Keratinocyte (primary cell): ENCODE data around the gene PHAF1. TPM values are rescaled to one million over a fixed set of nuclear protein-coding genes. Genes with fewer than 3 reads are reported as not detected.

ENCODE experiments used
- DNase-seq: peaks from one replicate; pipeline ENCODE4 v3.0.0-alpha.2; 2011; ENCODE audit warnings: low read depth, missing footprints, low spot score
- FAIRE-seq: peaks from 2 replicates; lab custom pipeline; 2011; peaks lifted over from hg19 to GRCh38; lab: Jason Lieb, UNC
- H2AFZ ChIP-seq: 2 replicates; pipeline ENCODE4 v1.6.0; 2012; ENCODE audit warnings: low read length, control low read depth, inconsistent platforms; ENCODE audit not compliant: control insufficient read depth
- H3K27ac ChIP-seq: 2 replicates; pipeline ENCODE4 v1.5.1; 2011; ENCODE audit warnings: low read length; ENCODE audit not compliant: control insufficient read depth, insufficient read depth
- H3K27me3 ChIP-seq: 3 replicates; pipeline ENCODE4 v1.6.0; 2011; ENCODE audit warnings: low read length; ENCODE audit not compliant: control insufficient read depth, insufficient read depth; ENCODE audit errors: extremely low read depth
- H3K36me3 ChIP-seq, 2 experiments: 2 replicates in 1 of 2; 3 replicates in 1 of 2; pipeline ENCODE4 v1.5.1; 2011; ENCODE audit warnings: low read length in 2 of 2, mild to moderate bottlenecking in 1 of 2; ENCODE audit not compliant: control insufficient read depth in 2 of 2, insufficient read depth in 2 of 2; ENCODE audit errors: extremely low read depth in 1 of 2
- H3K4me1 ChIP-seq: 3 replicates; pipeline ENCODE4 v1.5.1; 2011; ENCODE audit warnings: low read length; ENCODE audit not compliant: control insufficient read depth, insufficient read depth; ENCODE audit errors: extremely low read depth
- H3K4me2 ChIP-seq: 3 replicates; pipeline ENCODE4 v1.6.0; 2011; ENCODE audit warnings: low read depth, low read length; ENCODE audit not compliant: control insufficient read depth, insufficient read depth; ENCODE audit errors: extremely low read depth
- H3K4me3 ChIP-seq, 3 experiments: fragments of 200-600 bp in 1 of 3; sonication (generic) in 1 of 3; 2 replicates in 2 of 3; 3 replicates in 1 of 3; pipeline ENCODE4 v1.5.1; 2011 to 2016; ENCODE audit warnings: low read length in 3 of 3, mild to moderate bottlenecking in 3 of 3, control low read depth in 2 of 3, inconsistent platforms in 1 of 3, low read depth in 1 of 3, mixed read lengths in 1 of 3, mixed run types in 1 of 3, moderate library complexity in 1 of 3; ENCODE audit not compliant: control insufficient read depth in 2 of 3, insufficient read depth in 2 of 3; ENCODE audit errors: extremely low read depth in 1 of 3
- H3K79me2 ChIP-seq: 2 replicates; pipeline ENCODE4 v1.6.0; 2012; ENCODE audit warnings: low read length; ENCODE audit not compliant: control insufficient read depth, insufficient read depth
- H3K9ac ChIP-seq: 3 replicates; pipeline ENCODE4 v1.6.0; 2011; ENCODE audit warnings: low read length; ENCODE audit not compliant: control insufficient read depth, insufficient read depth; ENCODE audit errors: extremely low read depth
- H3K9me1 ChIP-seq: 3 replicates; pipeline ENCODE4 v1.6.0; 2011; ENCODE audit warnings: low read length; ENCODE audit not compliant: control insufficient read depth, insufficient read depth; ENCODE audit errors: extremely low read depth
- H3K9me3 ChIP-seq: 2 replicates; pipeline ENCODE4 v1.5.1; 2012; ENCODE audit warnings: low read depth, low read length; ENCODE audit not compliant: control insufficient read depth
- H4K20me1 ChIP-seq: 3 replicates; pipeline ENCODE4 v1.6.0; 2011; ENCODE audit warnings: low read length; ENCODE audit not compliant: control insufficient read depth, insufficient read depth; ENCODE audit errors: extremely low read depth
- EZH2 ChIP-seq: IDR thresholded peaks from one replicate; pipeline ENCODE4 v1.6.1; 2012; ENCODE audit warnings: inconsistent platforms, mild to moderate bottlenecking, low read length, moderate library complexity
- dilution Hi-C: fragments of 300-500 bp; cut with MboI; formaldehyde crosslinking; loops from one replicate; pipeline ENCODE4 v1.7.0; 2020; ENCODE audit warnings: low sequenced_read_pairs; ENCODE audit not compliant: extremely low pct_ligation_motif_present
- polyA plus RNA-seq, 5 experiments: library from polyadenylated mRNA; depleted of rRNA in 3 of 5; stranded (reverse) in 3 of 5; stranded (forward) in 1 of 5; unstranded in 1 of 5; fragments of >200 nt; gene quantifications; 1 replicate in 1 of 5; 2 replicates in 3 of 5; 3 replicates in 1 of 5; pipeline versions ENCODE4 v1.2.1 to v1.2.3, GENCODE V29; 2011 to 2012; ENCODE audit warnings: missing spikeins in 2 of 5, low read depth in 1 of 5, low replicate concordance in 1 of 5
- TF ChIP-seq, protein P1 (sequence below), 3 experiments: IDR thresholded peaks in 1 of 3; conservative IDR thresholded peaks in 1 of 3; optimal IDR thresholded peaks in 1 of 3; 2 replicates in 2 of 3; 3 replicates in 1 of 3; pipeline versions ENCODE3 to v1.5.1; 2011; ENCODE audit warnings: low read length in 3 of 3, mild to moderate bottlenecking in 3 of 3, moderate library complexity in 2 of 3, control low read depth in 1 of 3, inconsistent platforms in 1 of 3; ENCODE audit not compliant: insufficient read depth in 2 of 3; ENCODE audit errors: extremely low read depth in 1 of 3

PHAF1 gene
- polyA plus RNA-seq, 1 donor (not counting 4 experiments of a cell fraction or from before 2014, with no cell fraction given): 26.7 TPM

DNA sequence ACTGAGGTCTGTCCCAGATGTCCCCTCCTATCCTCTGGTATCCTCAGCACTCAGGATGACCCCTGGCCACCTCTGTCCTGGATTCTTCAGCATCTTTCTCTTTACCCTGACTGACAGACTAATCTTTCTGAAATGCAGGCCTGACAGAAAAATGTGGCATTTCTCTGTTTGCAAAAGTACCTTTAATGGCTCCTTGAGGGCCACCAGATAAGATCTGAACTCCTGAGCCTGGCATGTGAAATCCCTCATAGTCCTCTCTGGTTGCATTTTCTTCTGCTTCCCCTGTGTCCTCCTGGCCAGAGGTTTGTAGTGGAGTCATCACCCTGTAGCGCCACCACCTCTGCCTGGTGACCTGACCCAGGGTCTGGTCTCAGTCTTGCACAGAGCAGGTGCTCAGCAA is 87.1 kb downstream of the PHAF1 start:
- Histone ChIP-seq H3K27me3 (no peaks in the 10 kb centered on the region), H3K9ac (no peak overlapping the region), H3K4me3 (no peak overlapping the region), H3K9me1 (peaks cover 4% of the 10 kb centered on the region), H3K79me2 (peaks cover 53% of the 10 kb centered on the region), H3K36me3 (peaks cover 33 to 48% of the 10 kb centered on the region in 2 experiments), H3K27ac (no peak overlapping the region), H3K9me3 (no peaks in the 10 kb centered on the region), H2AFZ (no peak overlapping the region), H3K4me2 (no peak overlapping the region), H3K4me1 (peaks cover 28% of the 10 kb centered on the region), H4K20me1 (peaks cover 4% of the 10 kb centered on the region)
- DNase-seq: no peak
- no peak for FAIRE-seq
- dilution Hi-C loops: no loop called here
- TF ChIP-seq, protein P1, sequence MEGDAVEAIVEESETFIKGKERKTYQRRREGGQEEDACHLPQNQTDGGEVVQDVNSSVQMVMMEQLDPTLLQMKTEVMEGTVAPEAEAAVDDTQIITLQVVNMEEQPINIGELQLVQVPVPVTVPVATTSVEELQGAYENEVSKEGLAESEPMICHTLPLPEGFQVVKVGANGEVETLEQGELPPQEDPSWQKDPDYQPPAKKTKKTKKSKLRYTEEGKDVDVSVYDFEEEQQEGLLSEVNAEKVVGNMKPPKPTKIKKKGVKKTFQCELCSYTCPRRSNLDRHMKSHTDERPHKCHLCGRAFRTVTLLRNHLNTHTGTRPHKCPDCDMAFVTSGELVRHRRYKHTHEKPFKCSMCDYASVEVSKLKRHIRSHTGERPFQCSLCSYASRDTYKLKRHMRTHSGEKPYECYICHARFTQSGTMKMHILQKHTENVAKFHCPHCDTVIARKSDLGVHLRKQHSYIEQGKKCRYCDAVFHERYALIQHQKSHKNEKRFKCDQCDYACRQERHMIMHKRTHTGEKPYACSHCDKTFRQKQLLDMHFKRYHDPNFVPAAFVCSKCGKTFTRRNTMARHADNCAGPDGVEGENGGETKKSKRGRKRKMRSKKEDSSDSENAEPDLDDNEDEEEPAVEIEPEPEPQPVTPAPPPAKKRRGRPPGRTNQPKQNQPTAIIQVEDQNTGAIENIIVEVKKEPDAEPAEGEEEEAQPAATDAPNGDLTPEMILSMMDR (optimal IDR thresholded peaks at IDR 0.05 in 1 of 3, IDR thresholded peaks at IDR 0.05 in 1 of 3, conservative IDR thresholded peaks at IDR 0.05 in 1 of 3; ENCODE audit: extremely low read depth in 1 of 3, insufficient read depth in 2 of 3, low read length in 3 of 3): no peak
- no peak for TF ChIP-seq EZH2

DNA sequence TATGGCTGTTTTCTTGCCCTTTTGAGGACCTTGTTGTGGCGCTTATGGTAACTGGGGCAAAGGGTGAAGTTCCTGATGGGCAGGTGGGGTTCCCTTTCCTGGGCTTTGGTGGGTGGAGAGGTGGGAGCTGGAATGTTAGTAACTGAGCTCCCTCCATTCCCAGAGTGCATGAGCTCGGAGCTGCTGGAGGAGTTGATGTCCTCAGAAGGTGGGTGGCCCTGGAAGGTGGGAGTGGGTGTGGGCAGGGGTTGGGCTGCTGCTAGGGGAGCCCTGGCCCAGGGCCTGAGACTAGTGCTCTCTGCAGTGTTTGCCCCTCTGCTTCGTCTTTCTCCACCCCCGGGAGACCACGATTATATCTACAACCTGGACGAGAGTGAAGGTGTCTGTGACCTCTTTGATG is 88.0 kb downstream of the PHAF1 start:
- H3K36me3 ChIP-seq: peaks cover 40 to 49% of the 10 kb centered on the region in 2 experiments

More for the DNA sequence above, 88.0 kb downstream of the PHAF1 start:
- TF ChIP-seq EZH2: no peak
- TF ChIP-seq, protein P1 (optimal IDR thresholded peaks at IDR 0.05 in 1 of 3, IDR thresholded peaks at IDR 0.05 in 1 of 3, conservative IDR thresholded peaks at IDR 0.05 in 1 of 3; ENCODE audit: extremely low read depth in 1 of 3, insufficient read depth in 2 of 3, low read length in 3 of 3): no peak
- Histone ChIP-seq H3K4me2 (no peak overlapping the region), H4K20me1 (peaks cover 4% of the 10 kb centered on the region), H3K4me1 (peaks cover 28% of the 10 kb centered on the region), H3K9me1 (peaks cover 4% of the 10 kb centered on the region), H2AFZ (no peak overlapping the region), H3K9me3 (no peaks in the 10 kb centered on the region), H3K9ac (no peak overlapping the region), H3K79me2 (peaks cover 46% of the 10 kb centered on the region), H3K27me3 (no peaks in the 10 kb centered on the region), H3K4me3 (no peak overlapping the region), H3K27ac (no peak overlapping the region)
- no peak for FAIRE-seq
- dilution Hi-C loops: no loop called here
- DNase-seq: no peak

Other genes with a start within 250 kb of the PHAF1 start
- 16.5 to 18.5 TPM (median 17.3 TPM) in 3 replicates for gene PDP2, start 229.4 kb upstream of the PHAF1 start, polyA plus RNA-seq
- 0.16 to 2.1 TPM (median 0.45 TPM) in 3 replicates for gene CDH16, start 191.1 kb upstream of the PHAF1 start, polyA plus RNA-seq
- gene RRAD, start 184.4 kb upstream of the PHAF1 start, polyA plus RNA-seq: 0.67 to 12.8 TPM (median 2.7 TPM) in 3 replicates
- gene CIAO2B, start 175.5 kb upstream of the PHAF1 start, polyA plus RNA-seq: 99.6 to 149 TPM (median 105 TPM) in 3 replicates
- 37.5 to 93.4 TPM (median 41.6 TPM) in 3 replicates for gene CES2, start 174.4 kb upstream of the PHAF1 start, polyA plus RNA-seq
- 0.63 to 2.7 TPM (median 1.5 TPM) in 3 replicates for gene CES3, start 148.7 kb upstream of the PHAF1 start, polyA plus RNA-seq
- gene CES4A, start 121.4 kb upstream of the PHAF1 start, polyA plus RNA-seq: 5.1 to 12.8 TPM (median 6.6 TPM) in 3 replicates
- gene CBFB, start 80.8 kb upstream of the PHAF1 start, polyA plus RNA-seq: 18.0 to 55.9 TPM (median 39.7 TPM) in 3 replicates
- 2.6 to 5.4 TPM (median 3.9 TPM) in 3 replicates for gene B3GNT9, start 41.1 kb downstream of the PHAF1 start, polyA plus RNA-seq
- gene TRADD, start 50.0 kb downstream of the PHAF1 start, polyA plus RNA-seq: 12.5 to 25.0 TPM (median 12.5 TPM) in 3 replicates
- 3.0 to 6.0 TPM (median 4.0 TPM) in 3 replicates for gene FBXL8, start 50.0 kb downstream of the PHAF1 start, polyA plus RNA-seq
- gene HSF4, start 54.8 kb downstream of the PHAF1 start, polyA plus RNA-seq: 4.3 to 10.7 TPM (median 4.9 TPM) in 3 replicates
- gene NOL3, start 60.6 kb downstream of the PHAF1 start, polyA plus RNA-seq: 10.5 to 18.1 TPM (median 16.8 TPM) in 3 replicates
- 9.0 to 15.0 TPM (median 13.3 TPM) in 3 replicates for gene MATCAP1, start 74.0 kb downstream of the PHAF1 start, polyA plus RNA-seq
- not detected in 3 replicates for gene EXOC3L1, start 80.2 kb downstream of the PHAF1 start, polyA plus RNA-seq
- gene E2F4, start 82.2 kb downstream of the PHAF1 start, polyA plus RNA-seq: 64.7 to 97.7 TPM (median 74.8 TPM) in 3 replicates
- gene ELMO3, start 89.2 kb downstream of the PHAF1 start, polyA plus RNA-seq: 21.0 to 38.7 TPM (median 23.4 TPM) in 3 replicates
- 44.9 to 47.6 TPM (median 46.3 TPM) in 3 replicates for gene TMEM208, start 117.2 kb downstream of the PHAF1 start, polyA plus RNA-seq
- 21.6 to 29.6 TPM (median 29.4 TPM) in 3 replicates for gene FHOD1, start 137.5 kb downstream of the PHAF1 start, polyA plus RNA-seq
- gene SLC9A5, start 139.0 kb downstream of the PHAF1 start, polyA plus RNA-seq: 0.51 to 0.68 TPM (median 0.62 TPM) in 3 replicates
- 0.80 to 4.3 TPM (median 1.3 TPM) in 3 replicates for gene PLEKHG4, start 169.6 kb downstream of the PHAF1 start, polyA plus RNA-seq
- gene KCTD19, start 216.8 kb downstream of the PHAF1 start, polyA plus RNA-seq: not detected in 3 replicates
- not detected in 3 replicates for gene LRRC36, start 216.9 kb downstream of the PHAF1 start, polyA plus RNA-seq